ENCODE measurements around the gene DAAM1. TPM values are rescaled to one million over a fixed set of nuclear protein-coding genes. Genes with fewer than 3 reads are reported as not detected.

Gene DAAM1
- total RNA-seq, 1 donor from 2014 or later = 146 TPM

- no peak for DNase-seq
- Mint-ChIP-seq H3K36me3 (ENCODE audit: unreplicated experiment) (peaks cover 7% of the 10 kb centered on the region), H3K4me3 (ENCODE audit: unreplicated experiment) (no peak overlapping the region), H3K27ac (ENCODE audit: unreplicated experiment) (no peak overlapping the region), H3K4me1 (ENCODE audit: low read depth, unreplicated experiment) (no peaks in the 10 kb centered on the region), H3K9me3 (ENCODE audit: unreplicated experiment) (peaks cover 2% of the 10 kb centered on the region), H3K27me3 (ENCODE audit: unreplicated experiment) (peaks cover 2% of the 10 kb centered on the region)
- TF ChIP-seq CTCF (IDR thresholded peaks at IDR 0.05; ENCODE audit: partially characterized antibody, unreplicated experiment) = no peak
These were observed 167.8 kb downstream of the DAAM1 start for GRCh38 chr14:59356312-59356711.

- no peak overlapping the region for H3K27ac Mint-ChIP-seq (ENCODE audit: unreplicated experiment)
- peaks cover 7% of the 10 kb centered on the region for H3K36me3 Mint-ChIP-seq (ENCODE audit: unreplicated experiment)
- peaks cover 2% of the 10 kb centered on the region for H3K9me3 Mint-ChIP-seq (ENCODE audit: unreplicated experiment)
- TF ChIP-seq CTCF (IDR thresholded peaks at IDR 0.05; ENCODE audit: partially characterized antibody, unreplicated experiment) = no peak
- peaks cover 2% of the 10 kb centered on the region for H3K27me3 Mint-ChIP-seq (ENCODE audit: unreplicated experiment)
- no peak overlapping the region for H3K4me3 Mint-ChIP-seq (ENCODE audit: unreplicated experiment)
- H3K4me1 Mint-ChIP-seq (ENCODE audit: low read depth, unreplicated experiment) = no peaks in the 10 kb centered on the region
- DNase-seq = no peak
These were observed 168.3 kb downstream of the DAAM1 start for GRCh38 chr14:59356767-59357166.

DNA sequence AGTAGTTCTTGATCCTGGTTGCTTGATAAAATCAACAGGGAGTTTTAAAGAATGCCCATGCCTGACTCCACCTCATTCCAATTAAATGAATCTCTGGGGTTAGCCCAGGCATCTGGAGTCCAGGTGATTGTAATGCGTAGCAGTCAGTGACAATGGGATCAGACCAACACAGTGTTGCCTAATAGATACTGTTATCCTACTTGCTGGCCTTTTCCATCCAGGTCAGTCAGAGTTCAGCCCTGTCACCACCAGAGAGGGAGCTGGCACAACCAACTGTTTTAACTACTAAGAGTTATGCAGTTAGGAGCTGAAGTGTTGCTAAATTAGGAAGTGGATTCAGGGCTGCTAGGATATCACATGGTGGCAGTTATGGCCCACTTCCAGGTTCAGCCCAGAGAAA is 169.6 kb downstream of the DAAM1 start:
- no peak for TF ChIP-seq CTCF (IDR thresholded peaks at IDR 0.05; ENCODE audit: partially characterized antibody, unreplicated experiment)
- no peak overlapping the region for H3K27ac Mint-ChIP-seq (ENCODE audit: unreplicated experiment)
- peaks cover 2% of the 10 kb centered on the region for H3K27me3 Mint-ChIP-seq (ENCODE audit: unreplicated experiment)
- no peaks in the 10 kb centered on the region for H3K4me1 Mint-ChIP-seq (ENCODE audit: low read depth, unreplicated experiment)
- H3K9me3 Mint-ChIP-seq (ENCODE audit: unreplicated experiment) = peaks cover 2% of the 10 kb centered on the region
- DNase-seq = no peak
- no peak overlapping the region for H3K4me3 Mint-ChIP-seq (ENCODE audit: unreplicated experiment)
- H3K36me3 Mint-ChIP-seq (ENCODE audit: unreplicated experiment) = peaks cover 7% of the 10 kb centered on the region

DNA sequence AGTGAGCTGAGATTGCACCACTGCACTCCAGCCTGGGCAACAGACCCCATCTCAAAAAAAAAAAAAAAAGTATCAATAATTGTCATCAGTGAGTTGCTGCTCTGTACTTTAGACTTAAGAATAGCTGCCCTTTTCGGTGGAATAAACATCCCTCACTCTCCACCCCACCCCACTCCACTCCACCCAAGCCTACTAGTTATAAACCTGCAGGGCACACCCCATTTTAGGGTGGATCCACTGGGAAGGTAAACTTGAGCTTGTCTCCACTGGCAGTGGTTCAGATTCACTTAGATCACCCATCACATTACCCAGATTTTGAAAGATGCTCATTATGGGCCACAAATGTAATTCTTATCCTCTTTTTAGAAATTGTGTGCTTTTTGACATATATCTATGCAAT is 170.3 kb downstream of the DAAM1 start:
- Mint-ChIP-seq H3K27ac (ENCODE audit: unreplicated experiment) (no peak overlapping the region), H3K36me3 (ENCODE audit: unreplicated experiment) (peaks cover 7% of the 10 kb centered on the region), H3K4me1 (ENCODE audit: low read depth, unreplicated experiment) (no peaks in the 10 kb centered on the region), H3K9me3 (ENCODE audit: unreplicated experiment) (peaks cover 2% of the 10 kb centered on the region), H3K27me3 (ENCODE audit: unreplicated experiment) (peaks cover 2% of the 10 kb centered on the region), H3K4me3 (ENCODE audit: unreplicated experiment) (no peak overlapping the region)
- no peak for DNase-seq
- no peak for TF ChIP-seq CTCF (IDR thresholded peaks at IDR 0.05; ENCODE audit: partially characterized antibody, unreplicated experiment)

GRCh38 chr14:59359431-59360124 is 171.1 kb downstream of the DAAM1 start:
- H3K9me3 Mint-ChIP-seq (ENCODE audit: unreplicated experiment) = no peaks in the 10 kb centered on the region
- no peak for DNase-seq
- peaks cover 2% of the 10 kb centered on the region for H3K27me3 Mint-ChIP-seq (ENCODE audit: unreplicated experiment)
- peaks cover 7% of the 10 kb centered on the region for H3K36me3 Mint-ChIP-seq (ENCODE audit: unreplicated experiment)
- no peaks in the 10 kb centered on the region for H3K4me1 Mint-ChIP-seq (ENCODE audit: low read depth, unreplicated experiment)
- no peak overlapping the region for H3K4me3 Mint-ChIP-seq (ENCODE audit: unreplicated experiment)
- H3K27ac Mint-ChIP-seq (ENCODE audit: unreplicated experiment) = no peak overlapping the region
- no peak for TF ChIP-seq CTCF (IDR thresholded peaks at IDR 0.05; ENCODE audit: partially characterized antibody, unreplicated experiment)

All from glutamatergic neuron (in vitro differentiated cells).